NCI-H2227 (cell line): ENCODE results near the gene ENSA.
"Not testable (repeated sequence)": the region's sequence is repeated elsewhere in the genome, so short reads cannot be mapped to it uniquely, and the experiment has no call there.

Experiments used
- DNase-seq: peaks from one replicate; lab custom pipeline; 2025; ENCODE audit not compliant: unreplicated experiment; lab: John Stamatoyannopoulos, UW

The ENSA gene

GRCh38 chr1:150581962-150582361 lies 47.5 kb downstream of the ENSA start:
- not testable (repeated sequence) for DNase-seq

- DNase-seq: not testable (repeated sequence)
These were observed 48.0 kb downstream of the ENSA start for GRCh38 chr1:150581437-150581836.

DNA sequence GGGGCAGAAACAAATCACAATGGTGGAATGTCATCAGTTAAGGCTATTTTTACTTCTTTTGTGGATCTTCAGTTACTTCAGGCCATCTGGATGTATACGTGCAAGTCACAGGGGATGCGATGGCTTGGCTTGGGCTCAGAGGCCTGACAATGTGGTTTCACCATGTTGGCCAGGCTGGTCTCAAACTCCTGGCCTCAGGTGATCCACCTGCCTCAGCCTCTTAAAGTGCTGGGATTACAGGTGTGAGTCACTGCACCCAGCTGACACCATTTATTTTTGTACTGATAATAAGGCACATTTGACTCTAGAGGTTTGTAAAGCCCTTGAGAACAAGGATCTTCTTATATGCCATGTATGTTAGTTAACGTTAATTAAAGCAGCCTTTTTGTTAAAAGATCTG lies 48.4 kb downstream of the ENSA start:
- DNase-seq: not testable (repeated sequence)

DNA sequence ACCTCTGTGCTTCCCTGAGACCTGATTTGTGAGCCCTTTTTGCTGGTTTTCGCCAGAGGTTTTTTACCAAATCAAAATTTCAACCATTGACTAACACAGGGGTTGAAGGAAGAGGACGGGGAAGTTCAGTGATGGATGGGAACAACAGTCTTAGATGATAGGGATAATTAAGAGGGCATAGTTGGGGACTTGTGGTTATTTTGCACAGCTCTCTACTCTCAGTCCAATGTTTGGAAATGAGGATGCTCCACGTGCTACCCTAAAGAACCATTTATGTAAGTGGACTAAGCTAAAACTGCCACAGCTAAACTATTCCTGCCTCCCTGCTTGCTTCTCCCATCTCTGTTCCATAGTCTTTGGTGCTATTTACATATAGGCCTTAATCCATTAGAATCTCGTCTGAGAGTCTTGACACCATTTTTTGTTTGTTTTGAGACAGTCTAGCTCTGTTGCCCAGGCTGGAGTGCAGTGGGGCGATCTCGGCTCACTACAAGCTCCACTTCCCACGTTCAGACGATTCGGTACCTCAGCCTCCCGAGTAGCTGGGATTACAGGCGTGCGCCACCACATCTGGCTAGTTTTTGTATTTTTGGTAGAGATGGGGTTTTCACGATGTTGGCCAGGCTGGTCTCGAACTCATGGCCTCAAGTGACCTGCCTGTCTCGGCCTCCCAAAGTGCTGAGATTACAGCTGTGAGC lies 49.3 kb downstream of the ENSA start:
- no peak for DNase-seq

GRCh38 chr1:150579110-150579944 lies 50.1 kb downstream of the ENSA start, which contains the start of gene MCL1:
TSS of gene MCL1 (minus strand) at chr1:150579610. CDS start at chr1:150579530, 80 bp downstream.
- DNase-seq: peak; percentile 97

GRCh38 chr1:150578272-150579109 lies 50.9 kb downstream of the ENSA start:
- DNase-seq: peak; percentile 84

DNA sequence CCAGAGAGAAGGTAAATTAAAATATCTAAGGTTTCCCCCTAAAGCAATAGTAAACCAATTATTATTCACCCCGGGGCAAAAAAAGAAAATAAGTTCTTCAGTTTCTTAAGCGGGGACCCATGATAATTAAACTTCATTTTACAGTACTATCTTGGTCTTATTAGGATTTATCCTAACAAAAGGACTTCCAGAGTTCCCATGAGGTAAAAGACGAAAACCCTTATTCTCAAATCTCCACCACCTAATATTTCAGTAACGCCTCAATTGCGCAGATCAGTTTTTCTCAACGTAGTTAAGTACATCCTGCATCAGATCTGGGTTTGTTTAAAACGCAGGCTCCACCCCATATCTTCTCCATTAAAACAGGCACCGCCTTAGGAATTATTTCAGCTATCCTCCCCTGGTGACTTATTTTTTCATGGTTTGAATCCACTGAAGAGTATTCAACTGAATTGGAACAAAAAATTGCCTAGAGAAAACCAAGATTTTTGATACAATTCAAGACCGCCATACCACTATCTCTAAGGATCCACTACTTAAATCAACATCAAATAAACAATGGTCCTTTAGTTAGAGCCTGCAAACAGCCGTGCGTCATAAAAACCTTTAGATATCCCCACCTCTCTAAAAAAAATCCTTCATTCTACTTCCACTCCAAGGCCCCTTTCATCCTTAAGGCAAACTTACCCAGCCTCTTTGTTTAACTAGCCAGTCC lies 51.7 kb downstream of the ENSA start:
- peak; percentile 41 for DNase-seq

DNA sequence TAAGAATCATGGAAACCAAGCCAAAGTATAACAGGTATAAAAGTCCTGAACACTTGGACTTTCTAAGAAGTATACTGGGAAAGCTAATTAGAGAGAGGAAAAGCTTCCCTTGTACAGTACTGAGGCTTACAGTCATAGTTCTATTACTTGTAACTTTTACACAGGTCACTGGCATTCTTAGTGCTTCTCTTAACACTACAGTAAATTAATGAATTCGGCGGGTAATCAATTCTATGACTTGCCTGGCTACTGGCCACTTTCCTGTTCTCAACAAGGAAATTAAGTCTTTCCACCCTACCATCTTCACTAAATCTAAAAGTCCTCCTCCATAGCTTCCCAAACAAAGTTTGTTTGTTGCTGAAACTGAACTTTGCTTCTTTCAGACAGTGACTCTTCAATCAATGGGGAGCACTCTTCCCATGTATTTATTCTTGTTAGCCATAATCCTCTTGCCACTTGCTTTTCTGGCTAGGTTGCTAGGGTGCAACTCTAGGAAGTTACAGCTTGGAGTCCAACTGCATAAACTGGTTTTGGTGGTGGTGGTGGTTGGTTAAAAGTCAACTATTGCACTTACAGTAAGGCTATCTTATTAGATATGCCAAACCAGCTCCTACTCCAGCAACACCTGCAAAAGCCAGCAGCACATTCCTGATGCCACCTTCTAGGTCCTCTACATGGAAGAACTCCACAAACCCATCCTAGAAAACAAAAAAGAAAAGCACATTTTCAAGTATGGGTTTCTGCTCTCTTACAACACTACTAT lies 52.4 kb downstream of the ENSA start:
- no peak for DNase-seq

DNA sequence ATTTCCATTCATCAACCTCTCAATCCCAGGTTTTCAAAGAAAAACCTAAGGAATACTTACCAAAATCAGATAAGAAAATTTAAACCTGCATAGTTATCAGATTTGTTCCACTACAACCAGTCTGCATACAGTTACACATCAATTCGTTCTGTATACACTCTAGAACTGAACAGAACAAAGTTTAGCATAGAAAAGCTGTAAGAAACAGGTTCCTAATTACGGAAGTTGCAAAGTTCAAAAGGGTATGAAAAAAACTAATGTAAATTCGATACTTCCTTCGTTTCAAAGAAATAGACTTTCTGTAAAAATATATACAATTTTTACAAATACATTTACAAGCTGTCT lies 53.1 kb downstream of the ENSA start:
- DNase-seq: no peak

- DNase-seq: no peak
These were observed 53.7 kb downstream of the ENSA start for GRCh38 chr1:150575518-150576366.

DNA sequence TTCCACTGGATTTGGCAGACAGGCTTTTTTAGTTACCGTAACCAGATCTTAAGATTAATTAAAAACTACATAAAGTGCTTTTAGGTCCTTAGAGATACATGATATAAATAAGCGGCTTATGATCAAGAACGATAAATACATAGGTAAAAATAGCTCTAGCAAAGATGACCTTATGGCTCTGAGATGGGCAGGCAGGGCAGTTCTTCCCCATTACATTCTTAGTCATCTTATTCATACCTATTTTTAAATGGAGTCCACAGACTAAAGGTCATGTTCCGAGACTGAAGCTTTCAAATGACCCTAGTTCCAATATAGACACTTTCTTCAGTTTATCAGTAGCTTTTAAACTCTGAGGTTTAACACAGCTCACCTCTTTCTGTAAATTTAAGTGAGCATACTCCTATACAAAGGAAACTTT lies 54.3 kb downstream of the ENSA start:
- no peak for DNase-seq

DNA sequence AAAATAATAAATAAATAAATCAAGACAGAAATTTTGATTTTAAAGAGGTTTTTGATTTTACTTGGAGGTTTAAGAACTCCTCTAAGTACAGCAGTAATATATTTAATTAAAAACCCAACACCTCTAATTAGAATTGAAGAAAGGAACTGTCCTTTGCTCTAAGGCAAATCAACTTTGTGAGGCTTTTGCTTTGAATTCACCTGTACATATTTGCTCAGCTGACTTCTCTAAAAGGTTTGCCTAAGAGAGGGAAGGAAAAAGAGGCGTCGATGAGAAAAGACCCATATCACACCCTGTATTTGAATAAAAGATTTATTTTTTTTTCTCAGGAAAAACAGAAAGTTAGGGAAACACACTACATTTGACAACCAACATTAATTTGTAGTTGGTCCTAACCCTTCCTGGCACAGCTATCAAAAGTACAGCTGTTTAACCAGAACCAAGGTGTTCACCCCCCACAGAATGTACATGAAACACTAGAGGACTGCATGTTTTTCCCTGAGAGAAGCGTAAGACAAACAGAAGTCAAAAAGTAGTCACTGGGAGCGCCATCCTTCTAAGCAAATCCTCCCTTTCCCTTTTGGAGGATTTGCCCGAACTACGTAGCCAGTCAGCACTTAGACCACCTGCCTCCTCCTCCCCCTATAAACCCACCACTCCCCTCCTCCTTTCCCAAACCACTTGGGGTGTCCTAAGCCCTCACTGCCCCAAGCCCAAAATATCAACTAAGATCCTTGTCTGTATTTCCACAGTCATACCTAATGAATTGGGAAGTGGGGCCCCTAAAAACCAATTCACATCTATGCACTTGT lies 54.9 kb downstream of the ENSA start:
- DNase-seq: no peak

DNA sequence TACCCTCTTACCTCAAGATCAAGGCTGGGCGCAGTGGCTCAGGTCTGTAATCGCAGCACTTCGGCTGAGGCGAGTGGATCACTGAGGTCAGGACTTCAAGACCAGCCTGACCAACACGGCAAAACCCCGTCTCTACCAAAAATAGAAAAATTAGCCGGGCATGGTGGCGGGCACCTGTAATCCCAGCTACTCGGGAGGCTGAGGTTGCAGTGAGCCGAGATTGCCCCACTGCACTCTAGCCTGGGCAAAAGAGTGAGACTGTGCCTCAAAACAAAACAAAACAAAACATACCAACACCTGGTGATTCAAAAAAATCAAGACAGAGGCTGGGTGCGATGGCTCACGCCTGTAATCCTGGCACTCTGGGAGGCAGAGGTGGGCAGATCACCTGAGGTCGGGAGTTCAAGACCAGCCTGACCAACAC lies 55.8 kb downstream of the ENSA start:
- not testable (repeated sequence) for DNase-seq

DNA sequence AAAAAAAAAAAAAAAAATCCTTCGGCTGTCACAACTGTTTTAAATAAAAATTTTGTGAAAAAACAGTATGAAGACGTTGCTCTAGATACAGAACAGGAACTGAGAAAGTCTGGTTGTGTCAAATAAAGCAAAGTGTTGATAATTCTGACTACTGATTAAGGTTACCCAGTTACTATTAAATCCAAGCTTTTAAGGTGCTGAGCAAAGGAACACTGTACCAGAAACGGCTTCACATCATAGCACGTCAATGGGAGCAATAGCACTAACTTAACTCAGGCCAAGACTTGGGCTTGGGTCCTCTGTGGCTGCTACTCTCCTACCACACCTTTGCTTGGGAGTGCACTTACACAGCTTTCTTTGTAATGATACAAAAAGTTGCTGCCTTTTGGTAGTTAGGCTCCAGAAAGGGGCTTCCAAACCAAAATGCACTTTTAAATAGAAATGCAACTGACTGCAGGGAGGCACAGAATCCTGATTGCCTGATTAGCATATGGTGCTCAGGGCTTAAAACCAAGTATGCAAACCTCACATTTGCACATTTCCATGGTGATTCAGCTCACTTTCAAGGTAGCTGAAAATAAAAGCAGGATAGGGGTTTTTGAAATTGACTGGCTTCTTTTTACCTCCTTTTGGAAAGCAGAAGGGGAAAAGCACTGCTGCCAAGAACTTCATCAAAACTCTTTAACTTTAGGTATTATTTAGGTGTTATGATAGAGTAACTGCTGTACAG lies 56.3 kb downstream of the ENSA start:
- no peak for DNase-seq
